ENCODE measurements around the gene RIC3.

DNA sequence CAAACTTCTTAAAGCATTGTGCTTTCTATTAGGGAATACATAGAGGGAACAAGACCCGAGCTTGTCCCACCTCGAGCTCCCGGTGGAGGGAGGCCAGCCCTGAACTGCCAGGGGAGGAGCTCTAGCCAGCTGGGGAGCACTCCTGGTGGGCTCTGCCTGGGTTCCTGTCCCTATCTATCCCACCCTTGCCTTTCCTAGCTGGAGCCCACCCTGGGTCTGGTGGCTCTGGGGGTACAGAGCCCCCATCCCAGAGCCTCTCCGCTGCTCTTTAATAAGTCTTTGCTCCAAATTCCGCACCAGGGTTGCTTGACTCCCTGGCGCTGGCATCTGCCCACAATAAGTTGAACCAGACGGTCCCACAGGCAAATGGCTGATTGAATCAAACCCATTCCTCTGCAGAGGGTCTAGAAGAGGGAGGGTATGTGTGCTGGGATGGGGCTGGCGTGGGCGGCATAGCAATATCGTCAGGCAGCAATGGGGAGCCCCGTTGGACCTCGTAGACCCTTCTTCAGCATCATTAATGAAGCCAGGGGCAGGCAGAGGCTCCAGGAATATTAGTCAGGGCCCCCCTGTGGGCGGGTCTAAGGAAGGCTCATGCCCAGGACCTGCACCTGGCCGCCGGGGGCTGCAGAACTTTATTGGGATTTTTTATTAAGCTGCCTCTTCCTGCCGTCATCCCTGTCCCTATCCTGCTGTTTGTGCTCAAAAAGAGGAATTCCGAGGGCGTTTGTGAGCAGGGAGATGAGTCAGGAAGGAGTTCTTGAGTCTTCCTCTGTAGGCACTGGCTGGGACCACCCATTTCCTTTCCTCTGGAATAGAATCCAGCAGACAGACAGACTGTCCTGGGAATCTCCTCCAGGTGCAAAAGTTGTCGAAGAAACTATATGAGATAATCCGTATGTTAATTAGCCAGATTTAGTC is 38.5 kb upstream of the RIC3 start:
- TF ChIP-seq EZH2 (IDR thresholded peaks at IDR 0.05; ENCODE audit: low read length, missing control alignments): no peak
- TF ChIP-seq, protein P1, sequence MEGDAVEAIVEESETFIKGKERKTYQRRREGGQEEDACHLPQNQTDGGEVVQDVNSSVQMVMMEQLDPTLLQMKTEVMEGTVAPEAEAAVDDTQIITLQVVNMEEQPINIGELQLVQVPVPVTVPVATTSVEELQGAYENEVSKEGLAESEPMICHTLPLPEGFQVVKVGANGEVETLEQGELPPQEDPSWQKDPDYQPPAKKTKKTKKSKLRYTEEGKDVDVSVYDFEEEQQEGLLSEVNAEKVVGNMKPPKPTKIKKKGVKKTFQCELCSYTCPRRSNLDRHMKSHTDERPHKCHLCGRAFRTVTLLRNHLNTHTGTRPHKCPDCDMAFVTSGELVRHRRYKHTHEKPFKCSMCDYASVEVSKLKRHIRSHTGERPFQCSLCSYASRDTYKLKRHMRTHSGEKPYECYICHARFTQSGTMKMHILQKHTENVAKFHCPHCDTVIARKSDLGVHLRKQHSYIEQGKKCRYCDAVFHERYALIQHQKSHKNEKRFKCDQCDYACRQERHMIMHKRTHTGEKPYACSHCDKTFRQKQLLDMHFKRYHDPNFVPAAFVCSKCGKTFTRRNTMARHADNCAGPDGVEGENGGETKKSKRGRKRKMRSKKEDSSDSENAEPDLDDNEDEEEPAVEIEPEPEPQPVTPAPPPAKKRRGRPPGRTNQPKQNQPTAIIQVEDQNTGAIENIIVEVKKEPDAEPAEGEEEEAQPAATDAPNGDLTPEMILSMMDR (conservative IDR thresholded peaks at IDR 0.05 in 1 of 2, IDR thresholded peaks at IDR 0.05 in 1 of 2; ENCODE audit: low read depth in 1 of 2, low read length in 2 of 2): no peak
